Skeletal muscle tissue (tissue), 4 donors: Measurements from ENCODE around the gene POLR1A. TPM values are rescaled to one million over a fixed set of nuclear protein-coding genes. Genes with fewer than 3 reads are reported as not detected.
A peak's percentile ranks its signal among the peaks of the same experiment; 100 is the strongest.

Experiments
- H3K27ac ChIP-seq: one replicate; pipeline ENCODE4 v1.7.0; 2013; ENCODE audit warnings: mild to moderate bottlenecking, low read depth, low read length, inconsistent platforms
- H3K27me3 ChIP-seq, 3 donors: one replicate each; pipeline ENCODE4 v1.7.0; 2013; ENCODE audit warnings: low read length in 3 of 3; ENCODE audit not compliant: control insufficient read depth in 3 of 3, insufficient read depth in 3 of 3
- H3K36me3 ChIP-seq, 3 donors: one replicate each; pipeline ENCODE4 v1.7.0; 2013; ENCODE audit warnings: low read length in 3 of 3; ENCODE audit not compliant: control insufficient read depth in 3 of 3, insufficient read depth in 3 of 3
- H3K4me1 ChIP-seq, 3 donors: one replicate each; pipeline ENCODE4 v1.7.0; 2013; ENCODE audit warnings: low read length in 3 of 3, mild to moderate bottlenecking in 3 of 3; ENCODE audit not compliant: control insufficient read depth in 3 of 3, insufficient read depth in 3 of 3
- H3K4me3 ChIP-seq, 3 donors: one replicate each; pipeline ENCODE4 v1.7.0; 2013; ENCODE audit warnings: low read length in 3 of 3
- H3K9ac ChIP-seq, 3 donors: one replicate each; pipeline ENCODE4 v1.7.0; 2013; ENCODE audit warnings: low read length in 3 of 3, mild to moderate bottlenecking in 3 of 3, moderate library complexity in 2 of 3, low read depth in 1 of 3
- H3K9me3 ChIP-seq, 3 donors: one replicate each; pipeline ENCODE4 v1.7.0; 2013; ENCODE audit warnings: low read length in 3 of 3; ENCODE audit not compliant: control insufficient read depth in 3 of 3
- total RNA-seq: library from RNA; depleted of rRNA; stranded (reverse); fragments of >200 nt; gene quantifications from one replicate; pipeline ENCODE4 v1.2.3, GENCODE V29; 2014
- donor health status: Osteomylitis.

The POLR1A gene
- total RNA-seq, 1 donor from 2014 or later: 13.6 TPM

GRCh38 chr2:86050301-86050700, 55.4 kb downstream of the POLR1A start:
- no peak overlapping the region for H3K27ac ChIP-seq
- H3K4me3 ChIP-seq: no peak overlapping the region
- H3K36me3 ChIP-seq: peaks cover 54 to 69% (median 61%) of the 10 kb centered on the region in 3 donors
- H3K4me1 ChIP-seq: peaks cover 0 to 4% (median 0%) of the 10 kb centered on the region in 3 donors
- no peaks in the 10 kb centered on the region for H3K9me3 ChIP-seq
- H3K27me3 ChIP-seq: no peaks in the 10 kb centered on the region
- H3K9ac ChIP-seq: no peak overlapping the region

GRCh38 chr2:86049529-86049928, 56.2 kb downstream of the POLR1A start:
- no peak overlapping the region for H3K27ac ChIP-seq

GRCh38 chr2:86048888-86049287, 56.8 kb downstream of the POLR1A start:
- Histone ChIP-seq H3K9ac (peak overlapping the region in 1 of 3 donors; percentile 15), H3K27ac (no peak overlapping the region), H3K4me1 (peaks cover 0 to 4% (median 0%) of the 10 kb centered on the region in 3 donors), H3K9me3 (no peaks in the 10 kb centered on the region), H3K36me3 (peaks cover 65 to 79% (median 71%) of the 10 kb centered on the region in 3 donors), H3K27me3 (no peaks in the 10 kb centered on the region), H3K4me3 (no peak overlapping the region)

More at GRCh38 chr2:86049529-86049928, 56.2 kb downstream of the POLR1A start:
- Histone ChIP-seq H3K4me1 (peaks cover 0 to 4% (median 0%) of the 10 kb centered on the region in 3 donors), H3K27me3 (no peaks in the 10 kb centered on the region), H3K4me3 (no peak overlapping the region), H3K9me3 (no peaks in the 10 kb centered on the region), H3K9ac (no peak overlapping the region), H3K36me3 (peaks cover 62 to 74% (median 69%) of the 10 kb centered on the region in 3 donors)

- H3K4me1 ChIP-seq: peaks cover 0 to 4% (median 0%) of the 10 kb centered on the region in 3 donors
- no peaks in the 10 kb centered on the region for H3K9me3 ChIP-seq
- H3K27me3 ChIP-seq: no peaks in the 10 kb centered on the region
- no peak overlapping the region for H3K27ac ChIP-seq
- no peak overlapping the region for H3K4me3 ChIP-seq
- no peak overlapping the region for H3K9ac ChIP-seq
- peaks cover 65 to 79% (median 69%) of the 10 kb centered on the region in 3 donors for H3K36me3 ChIP-seq
These were observed 57.3 kb downstream of the POLR1A start for GRCh38 chr2:86048383-86048701.

GRCh38 chr2:86047575-86048382, 57.9 kb downstream of the POLR1A start:
- H3K4me1 ChIP-seq: peaks cover 1 to 4% (median 1%) of the 10 kb centered on the region in 3 donors
- H3K36me3 ChIP-seq: peaks cover 65 to 80% (median 67%) of the 10 kb centered on the region in 3 donors
- H3K9ac ChIP-seq: no peak overlapping the region
- no peaks in the 10 kb centered on the region for H3K27me3 ChIP-seq
- H3K27ac ChIP-seq: no peak overlapping the region
- H3K9me3 ChIP-seq: no peaks in the 10 kb centered on the region
- H3K4me3 ChIP-seq: no peak overlapping the region

- no peak overlapping the region for H3K4me3 ChIP-seq
- no peak overlapping the region for H3K9ac ChIP-seq
- H3K27me3 ChIP-seq: no peaks in the 10 kb centered on the region
- H3K4me1 ChIP-seq: peaks cover 19 to 26% (median 23%) of the 10 kb centered on the region in 3 donors
- H3K36me3 ChIP-seq: peaks cover 59 to 67% (median 66%) of the 10 kb centered on the region in 3 donors
- H3K27ac ChIP-seq: no peak overlapping the region
- H3K9me3 ChIP-seq: no peaks in the 10 kb centered on the region
These were observed 60.1 kb downstream of the POLR1A start for GRCh38 chr2:86045541-86045940.

GRCh38 chr2:86044614-86045013, 61.1 kb downstream of the POLR1A start:
- H3K27ac ChIP-seq: no peak overlapping the region
- H3K36me3 ChIP-seq: peaks cover 64 to 71% (median 69%) of the 10 kb centered on the region in 3 donors
- no peak overlapping the region for H3K9ac ChIP-seq
- H3K4me1 ChIP-seq: peaks cover 24 to 35% (median 32%) of the 10 kb centered on the region in 3 donors
- H3K27me3 ChIP-seq: no peaks in the 10 kb centered on the region
- no peak overlapping the region for H3K4me3 ChIP-seq
- H3K9me3 ChIP-seq: no peaks in the 10 kb centered on the region

GRCh38 chr2:86044045-86044444, 61.6 kb downstream of the POLR1A start:
- peaks cover 62 to 69% (median 69%) of the 10 kb centered on the region in 3 donors for H3K36me3 ChIP-seq
- H3K9ac ChIP-seq: no peak overlapping the region
- H3K27me3 ChIP-seq: no peaks in the 10 kb centered on the region
- H3K27ac ChIP-seq: no peak overlapping the region
- H3K4me1 ChIP-seq: peaks cover 26 to 39% (median 36%) of the 10 kb centered on the region in 3 donors
- no peaks in the 10 kb centered on the region for H3K9me3 ChIP-seq
- H3K4me3 ChIP-seq: no peak overlapping the region

GRCh38 chr2:86042256-86043168, 63.2 kb downstream of the POLR1A start:
- Histone ChIP-seq H3K36me3 (peaks cover 63% of the 10 kb centered on the region in 3 donors), H3K27me3 (no peaks in the 10 kb centered on the region), H3K4me3 (no peak overlapping the region), H3K4me1 (peaks cover 41 to 52% (median 51%) of the 10 kb centered on the region in 3 donors), H3K9me3 (no peaks in the 10 kb centered on the region), H3K9ac (peak overlapping the region in 1 of 3 donors; percentile 50), H3K27ac (peak overlapping the region; percentile 54)
